VCaP (cell line): ENCODE measurements around the gene SLC1A5.

Experiments used
- H3K27ac ChIP-seq: fragments of 450-650 bp; 2 replicates; pipeline ENCODE4 v1.5.1; 2017
- CTCF ChIP-seq: fragments of 450-650 bp; conservative IDR thresholded peaks from 2 replicates; pipeline ENCODE4 v1.5.1; 2017; ENCODE audit warnings: mild to moderate bottlenecking, moderate library complexity

The SLC1A5 gene

GRCh38 chr19:46725036-46725820 lies 63.2 kb downstream of the SLC1A5 start:
- H3K27ac ChIP-seq, result no peak overlapping the region
- no peak for TF ChIP-seq CTCF
